Parathyroid adenoma (tissue), 2 donors: ENCODE results near the gene SEMA6B.
A peak's percentile ranks its signal among the peaks of the same experiment; 100 is the strongest.

Source experiments
- H2AFZ ChIP-seq: fragments of 300-600 bp; sonication (generic); one replicate; pipeline ENCODE4 v1.7.0; 2017; ENCODE audit warnings: antibody characterized with exemption, mild to moderate bottlenecking
- H3K27ac ChIP-seq: fragments of 300-600 bp; sonication (generic); one replicate; pipeline ENCODE4 v1.7.0; 2017
- H3K27me3 ChIP-seq: fragments of 300-600 bp; sonication (generic); one replicate; pipeline ENCODE4 v1.7.0; 2017; ENCODE audit warnings: low read length; ENCODE audit not compliant: control insufficient read depth, insufficient read depth
- H3K36me3 ChIP-seq: fragments of 300-600 bp; sonication (generic); one replicate; pipeline ENCODE4 v1.7.0; 2017; ENCODE audit warnings: low read length; ENCODE audit not compliant: control insufficient read depth, insufficient read depth
- H3K4me1 ChIP-seq: fragments of 300-600 bp; sonication (generic); one replicate; pipeline ENCODE4 v1.7.0; 2017; ENCODE audit warnings: control low read depth
- H3K4me2 ChIP-seq: fragments of 300-600 bp; sonication (generic); one replicate; pipeline ENCODE4 v1.7.0; 2017; ENCODE audit warnings: low read length
- H3K4me3 ChIP-seq: fragments of 300-600 bp; sonication (generic); one replicate; pipeline ENCODE4 v1.7.0; 2017; ENCODE audit warnings: low read depth, low read length
- H3K79me2 ChIP-seq: fragments of 300-600 bp; sonication (generic); one replicate; pipeline ENCODE4 v1.7.0; 2017; ENCODE audit warnings: control low read depth
- H3K9ac ChIP-seq: fragments of 300-600 bp; sonication (generic); one replicate; pipeline ENCODE4 v1.7.0; 2017; ENCODE audit warnings: mild to moderate bottlenecking
- H3K9me3 ChIP-seq: fragments of 300-600 bp; sonication (generic); one replicate; pipeline ENCODE4 v1.7.0; 2017; ENCODE audit warnings: low read length; ENCODE audit not compliant: control insufficient read depth
- CTCF ChIP-seq: fragments of 300-600 bp; sonication (generic); IDR thresholded peaks from one replicate; pipeline ENCODE4 v1.7.0; 2017; ENCODE audit warnings: antibody characterized with exemption, mild to moderate bottlenecking
- donor health status: primary hyperparathyroidism.

Gene SEMA6B

GRCh38 chr19:4576016-4576933 is 16.8 kb upstream of the SEMA6B start:
- Histone ChIP-seq H3K27me3 (no peaks in the 10 kb centered on the region), H3K27ac (peak overlapping the region; percentile 61)
- TF ChIP-seq CTCF: peak; percentile 53

GRCh38 chr19:4575267-4576015 is 16.0 kb upstream of the SEMA6B start:
- Histone ChIP-seq H3K27me3 (no peaks in the 10 kb centered on the region), H3K9me3 (no peaks in the 10 kb centered on the region), H2AFZ (no peak overlapping the region), H3K4me3 (no peak overlapping the region), H3K27ac (peak overlapping the region; percentile 61), H3K79me2 (peaks cover 4% of the 10 kb centered on the region), H3K4me2 (no peak overlapping the region), H3K4me1 (peaks cover 4% of the 10 kb centered on the region), H3K9ac (no peak overlapping the region), H3K36me3 (no peaks in the 10 kb centered on the region)
- TF ChIP-seq CTCF: no peak

More at GRCh38 chr19:4576016-4576933, 16.8 kb upstream of the SEMA6B start:
- Histone ChIP-seq H3K4me3 (no peak overlapping the region), H3K4me2 (no peak overlapping the region), H3K9me3 (no peaks in the 10 kb centered on the region), H2AFZ (no peak overlapping the region), H3K36me3 (no peaks in the 10 kb centered on the region), H3K79me2 (peaks cover 4% of the 10 kb centered on the region), H3K4me1 (peaks cover 4% of the 10 kb centered on the region), H3K9ac (no peak overlapping the region)

- Histone ChIP-seq H2AFZ (no peak overlapping the region), H3K4me1 (no peaks in the 10 kb centered on the region), H3K79me2 (peaks cover 4% of the 10 kb centered on the region), H3K36me3 (no peaks in the 10 kb centered on the region), H3K27ac (no peak overlapping the region), H3K4me2 (no peak overlapping the region), H3K9ac (no peak overlapping the region), H3K4me3 (no peak overlapping the region), H3K27me3 (no peaks in the 10 kb centered on the region), H3K9me3 (no peaks in the 10 kb centered on the region)
- TF ChIP-seq CTCF: no peak
These were observed 14.2 kb upstream of the SEMA6B start for GRCh38 chr19:4573682-4574081.

GRCh38 chr19:4571305-4571917 is 11.9 kb upstream of the SEMA6B start:
- no peak overlapping the region for H3K4me2 ChIP-seq
- no peak overlapping the region for H3K9ac ChIP-seq
- no peaks in the 10 kb centered on the region for H3K27me3 ChIP-seq
- no peaks in the 10 kb centered on the region for H3K36me3 ChIP-seq
- H2AFZ ChIP-seq: no peak overlapping the region
- TF ChIP-seq CTCF: no peak
- H3K79me2 ChIP-seq: peaks cover 4% of the 10 kb centered on the region
- H3K4me3 ChIP-seq: no peak overlapping the region
- no peaks in the 10 kb centered on the region for H3K9me3 ChIP-seq
- no peak overlapping the region for H3K27ac ChIP-seq
- H3K4me1 ChIP-seq: no peaks in the 10 kb centered on the region
